ENCODE data around the gene HPGDS.

Gene HPGDS

DNA sequence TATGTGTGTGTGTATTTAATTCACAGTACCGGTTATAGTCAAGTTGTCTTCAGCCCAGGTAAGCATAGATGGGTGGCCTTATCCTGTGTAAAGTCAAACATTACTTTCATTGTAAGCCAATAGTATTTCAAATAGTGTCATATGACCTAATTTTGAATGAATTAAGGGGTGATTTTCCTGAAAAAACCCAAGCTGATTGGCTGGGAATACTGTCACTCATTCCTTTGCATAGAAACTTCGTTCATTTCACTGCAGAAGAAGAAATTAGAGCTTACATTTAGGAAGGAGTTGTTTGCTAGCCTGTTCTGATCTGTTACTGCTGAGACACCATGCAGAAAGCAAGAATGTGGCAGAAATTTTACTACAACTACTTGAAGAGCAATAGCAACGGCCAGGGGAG lies 89.6 kb downstream of the HPGDS start:
- no peak for DNase-seq (ENCODE audit: low spot score)

- DNase-seq (ENCODE audit: low spot score), result no peak
These were observed 91.5 kb downstream of the HPGDS start for GRCh38 chr4:94251094-94251493.

Data from LoVo (cell line).